Measurements from ENCODE around the gene FANK1.

- TF ChIP-seq CTCF (IDR thresholded peaks at IDR 0.05) (no peak), POLR2A (IDR thresholded peaks at IDR 0.05) (no peak)
Measured at GRCh38 chr10:126001576-126001975, 105.2 kb downstream of the FANK1 start.
